HG03103 (cell line): ENCODE data around the gene IL17D.
"Not testable (repeated sequence)": the region's sequence is repeated elsewhere in the genome, so short reads cannot be mapped to it uniquely, and the experiment has no call there.

ENCODE experiments used
- ATAC-seq: cut with Tn5 transposase; IDR thresholded peaks from one replicate; pipeline ENCODE4 v1.9.1; 2021; ENCODE audit warnings: low read depth; ENCODE audit not compliant: unreplicated experiment

Gene IL17D

DNA sequence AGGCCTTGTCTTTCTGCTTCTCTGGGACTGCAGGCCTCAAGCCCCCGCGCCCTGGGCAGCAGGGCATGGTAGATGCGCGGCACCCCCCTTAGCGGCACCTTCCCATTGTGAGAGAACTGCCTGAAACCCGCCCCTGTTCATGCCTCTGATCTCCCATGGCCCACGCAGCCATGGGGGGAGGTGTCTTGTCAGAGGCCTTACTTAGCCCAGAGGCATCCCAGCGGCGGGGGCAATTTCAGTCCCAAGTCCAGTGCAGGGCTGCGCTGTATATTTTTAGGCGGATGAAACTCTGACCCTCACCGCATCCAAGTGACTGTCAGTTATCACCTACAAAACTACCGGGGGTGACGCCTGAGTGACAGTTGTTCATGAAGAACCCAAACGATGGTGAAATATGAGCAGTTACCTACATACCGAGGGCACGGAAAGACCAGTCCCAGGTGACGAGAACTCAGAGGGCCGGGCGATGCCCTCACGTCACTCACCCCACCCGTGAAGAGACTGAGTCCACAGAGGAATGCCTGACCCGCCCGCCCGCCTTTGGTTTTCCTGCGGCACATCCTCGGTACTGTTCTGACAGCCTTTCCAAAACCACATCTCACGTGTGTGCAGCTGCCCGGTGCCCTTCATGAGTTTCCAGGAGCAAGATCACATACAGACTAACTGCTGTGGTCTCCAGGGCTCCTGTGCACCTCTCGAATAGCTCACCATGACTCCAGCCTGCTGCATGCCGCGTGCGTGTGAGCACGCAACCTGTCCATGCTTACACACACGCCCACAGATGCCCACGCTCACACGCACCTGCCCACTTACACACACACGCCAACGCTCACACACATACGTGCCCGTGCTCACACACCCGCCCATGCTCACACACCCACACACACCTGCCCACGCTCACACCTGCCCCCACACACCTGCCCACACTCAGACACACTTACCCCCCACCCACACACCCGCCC is 14.4 kb downstream of the IL17D start:
- no peak for ATAC-seq

- no peak for ATAC-seq
These were observed 15.6 kb downstream of the IL17D start for GRCh38 chr13:20718958-20719566.

GRCh38 chr13:20719783-20720182 is 16.3 kb downstream of the IL17D start:
- ATAC-seq, result no peak

DNA sequence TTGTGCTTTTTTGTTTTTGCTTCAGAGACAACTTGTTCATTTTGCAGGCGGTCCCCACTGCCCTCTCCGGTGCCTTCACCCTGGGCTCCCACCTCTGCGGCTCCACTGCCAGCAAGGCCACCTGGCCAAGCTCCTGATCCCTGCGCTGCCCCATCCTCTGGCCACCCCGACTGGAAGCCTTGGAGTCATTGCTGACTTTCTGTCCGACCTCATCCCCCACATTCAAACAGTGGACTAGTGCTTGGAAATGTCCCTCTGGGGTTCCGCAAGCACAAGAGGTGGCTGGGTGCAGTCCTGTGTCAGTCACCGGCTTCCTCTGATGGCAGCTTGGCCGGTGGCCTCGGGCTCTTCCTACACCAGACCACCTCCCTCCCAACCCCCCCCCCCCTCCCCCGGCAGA is 17.0 kb downstream of the IL17D start:
- ATAC-seq, result no peak

DNA sequence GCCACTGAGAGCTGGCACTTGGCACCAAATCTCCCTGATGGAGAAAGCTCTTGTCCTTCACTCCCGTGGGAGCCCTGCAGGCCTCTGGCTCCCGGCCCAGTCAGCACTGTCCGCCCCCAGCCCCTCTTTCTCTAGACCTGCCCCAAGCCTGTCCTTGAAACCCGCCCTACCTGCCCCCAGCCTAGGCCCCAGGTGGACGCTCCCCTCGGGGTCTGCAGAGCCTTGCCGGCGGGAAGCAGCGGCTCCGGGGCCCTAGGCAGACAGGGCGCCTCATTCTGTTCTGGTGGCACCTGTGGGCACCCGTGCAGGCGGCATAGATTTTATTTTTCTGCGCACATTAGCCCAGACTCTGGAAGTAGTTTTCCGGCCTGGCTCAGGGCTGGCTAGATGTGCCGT is 17.6 kb downstream of the IL17D start:
- ATAC-seq, result no peak

DNA sequence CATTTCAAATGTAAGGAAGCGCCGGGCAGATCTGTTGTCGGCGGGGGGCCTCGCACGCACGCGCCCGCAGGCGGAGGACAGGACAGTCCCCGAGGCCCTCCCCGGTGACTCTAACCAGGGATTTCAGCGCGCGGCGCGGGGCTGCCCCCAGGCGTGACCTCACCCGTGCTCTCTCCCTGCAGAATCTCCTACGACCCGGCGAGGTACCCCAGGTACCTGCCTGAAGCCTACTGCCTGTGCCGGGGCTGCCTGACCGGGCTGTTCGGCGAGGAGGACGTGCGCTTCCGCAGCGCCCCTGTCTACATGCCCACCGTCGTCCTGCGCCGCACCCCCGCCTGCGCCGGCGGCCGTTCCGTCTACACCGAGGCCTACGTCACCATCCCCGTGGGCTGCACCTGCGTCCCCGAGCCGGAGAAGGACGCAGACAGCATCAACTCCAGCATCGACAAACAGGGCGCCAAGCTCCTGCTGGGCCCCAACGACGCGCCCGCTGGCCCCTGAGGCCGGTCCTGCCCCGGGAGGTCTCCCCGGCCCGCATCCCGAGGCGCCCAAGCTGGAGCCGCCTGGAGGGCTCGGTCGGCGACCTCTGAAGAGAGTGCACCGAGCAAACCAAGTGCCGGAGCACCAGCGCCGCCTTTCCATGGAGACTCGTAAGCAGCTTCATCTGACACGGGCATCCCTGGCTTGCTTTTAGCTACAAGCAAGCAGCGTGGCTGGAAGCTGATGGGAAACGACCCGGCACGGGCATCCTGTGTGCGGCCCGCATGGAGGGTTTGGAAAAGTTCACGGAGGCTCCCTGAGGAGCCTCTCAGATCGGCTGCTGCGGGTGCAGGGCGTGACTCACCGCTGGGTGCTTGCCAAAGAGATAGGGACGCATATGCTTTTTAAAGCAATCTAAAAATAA is 18.2 kb downstream of the IL17D start:
- no peak for ATAC-seq

DNA sequence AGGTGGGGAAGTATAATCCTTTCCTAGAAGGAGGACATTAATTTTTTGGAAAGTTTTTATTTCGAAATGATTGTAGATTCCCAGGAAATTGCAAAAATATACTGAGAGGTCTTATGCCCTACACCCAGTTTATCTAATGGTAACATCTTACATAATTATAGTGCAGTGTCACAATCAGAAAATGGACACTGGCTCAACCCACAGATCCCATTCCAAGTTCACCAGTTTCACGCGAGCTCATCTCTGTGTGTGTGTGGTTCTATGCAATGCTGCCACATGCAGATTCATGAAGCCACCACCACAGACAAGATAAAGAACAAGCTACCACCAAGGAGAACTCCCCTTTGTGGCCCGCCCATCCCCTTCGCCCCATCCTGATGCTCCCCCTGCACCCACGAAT is 24.4 kb downstream of the IL17D start:
- ATAC-seq, result no peak

DNA sequence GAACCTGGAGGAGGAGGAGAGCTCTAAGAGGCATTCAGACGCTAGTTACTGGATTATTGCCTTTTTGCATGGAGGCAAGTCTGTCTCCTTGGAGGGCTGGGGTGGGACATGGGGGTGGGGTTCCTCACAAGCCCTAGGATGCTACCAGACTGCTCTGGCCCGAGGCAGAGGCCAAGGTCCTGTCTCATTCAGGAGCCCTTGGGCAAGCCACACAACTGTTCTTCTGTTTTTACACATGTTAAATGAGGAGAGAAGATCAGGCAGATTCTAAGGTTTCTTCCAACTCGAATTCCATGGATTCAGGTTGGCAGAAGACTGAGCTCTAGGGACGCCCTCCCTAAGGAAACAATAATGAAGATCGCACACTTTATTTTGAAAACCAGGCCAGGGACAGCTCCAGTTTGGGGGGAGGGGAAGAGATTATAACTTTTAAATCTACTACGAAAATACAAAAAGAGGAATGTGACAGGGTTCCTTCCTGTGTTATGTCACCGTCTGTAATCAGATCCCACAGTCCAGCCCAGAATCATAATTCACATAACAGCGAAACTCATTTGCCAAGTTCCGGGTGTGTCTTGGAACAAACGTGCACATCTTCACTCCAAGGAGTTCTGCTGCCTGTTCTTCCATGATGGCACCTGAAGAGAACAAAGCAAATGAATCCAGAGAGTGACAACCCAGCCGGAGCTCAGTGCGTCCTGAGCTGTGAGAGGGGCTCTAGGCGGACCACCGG is 25.2 kb downstream of the IL17D start:
- no peak for ATAC-seq

- ATAC-seq, result no peak
These were observed 26.4 kb downstream of the IL17D start for GRCh38 chr13:20729633-20730585.

DNA sequence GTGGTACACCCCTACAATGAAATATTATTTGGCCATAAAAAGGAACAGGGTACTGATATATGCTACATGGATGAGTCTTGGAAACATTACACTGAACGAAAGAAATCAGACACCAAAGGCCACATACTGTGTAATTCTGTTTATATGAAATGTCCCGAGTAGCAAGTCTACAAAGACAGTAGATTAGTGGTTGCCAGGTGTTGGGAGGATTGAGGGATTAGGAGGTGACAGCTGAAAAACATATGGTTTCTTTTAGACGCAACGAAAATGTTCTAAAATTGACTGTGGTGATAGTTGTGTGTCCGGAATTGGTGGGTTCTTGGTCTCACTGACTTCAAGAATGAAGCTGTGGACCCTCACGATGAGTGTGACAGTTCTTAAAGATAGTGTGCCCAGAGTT is 35.1 kb downstream of the IL17D start:
- ATAC-seq, result no peak

DNA sequence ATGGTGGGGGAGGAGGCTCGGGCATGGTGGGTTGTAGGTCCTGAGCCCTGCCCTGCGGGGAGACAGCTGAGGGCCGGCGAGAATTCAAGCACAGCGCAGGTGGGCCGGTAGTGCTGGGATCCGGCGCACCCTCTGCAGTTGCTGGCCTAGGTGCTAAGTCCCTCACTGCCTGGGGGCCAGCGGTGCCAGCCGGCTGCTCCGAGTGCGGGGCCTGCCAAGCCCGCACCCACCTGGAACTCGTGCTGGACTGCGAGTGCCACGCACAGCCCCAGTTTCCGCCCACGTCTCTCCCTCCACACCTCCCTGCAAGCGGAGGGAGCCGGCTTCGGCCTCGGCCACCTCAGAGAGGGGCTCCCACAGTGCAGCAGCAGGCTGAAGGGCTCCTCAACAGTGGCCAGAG is 36.5 kb downstream of the IL17D start:
- no peak for ATAC-seq

DNA sequence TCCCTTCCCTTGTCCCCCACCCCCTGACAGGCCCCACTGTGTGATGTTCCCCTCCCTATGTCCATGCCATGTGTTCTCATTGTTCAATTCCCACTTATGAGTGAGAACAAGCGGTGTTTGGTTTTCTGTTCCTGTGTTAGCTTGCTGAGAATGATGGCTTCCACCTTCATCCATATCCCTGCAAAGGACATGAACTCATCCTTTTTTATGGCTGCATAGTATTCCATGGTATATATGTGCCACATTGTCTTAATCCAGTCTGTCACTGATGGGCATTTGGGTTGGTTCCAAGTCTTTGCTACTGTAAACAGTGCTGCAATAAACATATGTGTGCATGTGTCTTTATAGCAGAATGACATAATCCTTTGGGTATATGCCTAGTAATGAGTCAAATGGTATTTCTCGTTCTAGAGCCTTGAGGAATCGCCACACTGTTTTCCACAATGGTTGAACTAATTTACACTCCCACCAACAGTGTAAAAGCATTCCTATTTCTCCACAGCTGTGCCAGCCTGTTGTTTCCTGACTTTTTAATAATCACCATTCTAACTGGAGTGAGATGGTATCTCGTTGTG is 40.4 kb downstream of the IL17D start:
- ATAC-seq, result not testable (repeated sequence)

- ATAC-seq, result no peak
These were observed 45.9 kb downstream of the IL17D start for GRCh38 chr13:20749377-20749776.

- no peak for ATAC-seq
These were observed 50.5 kb downstream of the IL17D start for GRCh38 chr13:20754009-20754408.

GRCh38 chr13:20760872-20761271 is 57.4 kb downstream of the IL17D start:
- no peak for ATAC-seq

DNA sequence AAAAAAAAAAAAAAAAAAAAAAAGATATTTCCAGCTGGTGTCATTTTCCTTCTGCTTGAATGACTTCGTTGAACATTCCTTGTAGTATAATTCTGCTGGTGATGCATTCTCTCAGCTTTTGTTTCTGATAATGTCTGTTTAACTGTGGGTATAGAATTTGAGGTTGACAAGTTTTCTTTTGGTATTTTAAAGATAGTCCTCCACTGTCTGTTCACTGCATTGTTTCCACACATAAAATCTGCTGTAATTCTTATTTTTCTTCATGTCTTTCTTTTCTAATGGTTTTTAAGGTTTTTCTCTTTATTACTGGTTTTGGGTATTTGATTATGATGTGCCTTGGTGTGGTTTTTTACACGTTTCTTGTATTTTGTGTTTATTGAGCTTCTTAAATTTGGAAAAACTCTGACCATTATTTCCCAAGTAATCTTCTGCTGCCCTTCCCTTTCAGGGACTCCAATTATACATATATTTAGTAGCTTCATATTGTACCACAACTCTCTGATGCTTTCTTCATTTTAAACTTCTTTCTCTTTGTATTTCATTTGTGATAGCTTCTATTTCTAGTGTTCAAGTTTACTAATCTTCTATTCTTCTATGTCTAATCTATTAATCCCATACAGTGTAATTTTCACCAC is 63.9 kb downstream of the IL17D start:
- ATAC-seq, result no peak

GRCh38 chr13:20769091-20769490 is 65.6 kb downstream of the IL17D start:
- no peak for ATAC-seq

- ATAC-seq, result no peak
These were observed 66.3 kb downstream of the IL17D start for GRCh38 chr13:20769834-20770233.
